Heart right ventricle (tissue), 16 donors: ENCODE results near the gene ESPL1. TPM values are rescaled to one million over a fixed set of nuclear protein-coding genes. Genes with fewer than 3 reads are reported as not detected.
"Not testable (repeated sequence)": the region's sequence is repeated elsewhere in the genome, so short reads cannot be mapped to it uniquely, and the experiment has no call there.

Source experiments
- ATAC-seq, 8 donors: fragments of 200-7000 bp; cut with Tn5 transposase; one replicate each; pipeline ENCODE4 v1.9.1; 2020; ENCODE audit warnings: mild to moderate bottlenecking in 8 of 8, moderate library complexity in 8 of 8, moderate number of reproducible peaks in 1 of 8
- DNase-seq, 2 donors: peaks; one replicate each; pipeline ENCODE4 v3.0.0-alpha.2; 2020
- H3K27ac ChIP-seq, 10 donors: fragments of 200-600 bp; sonication (generic) in 2 of 10; one replicate each; pipeline versions ENCODE4 v1.5.0 to v1.8.0; 2020 to 2022; ENCODE audit warnings: mild to moderate bottlenecking in 3 of 10
- H3K27me3 ChIP-seq, 7 donors: fragments of 200-600 bp; one replicate each; pipeline ENCODE4 v1.8.0; 2021 to 2022; ENCODE audit warnings: mild to moderate bottlenecking in 2 of 7
- H3K36me3 ChIP-seq, 9 donors: fragments of 200-600 bp; sonication (generic) in 1 of 9; one replicate each; pipeline versions ENCODE4 v1.5.0 to v1.8.0; 2020 to 2022; ENCODE audit warnings: mild to moderate bottlenecking in 2 of 9
- H3K4me1 ChIP-seq, 9 donors: fragments of 200-600 bp; sonication (generic) in 1 of 9; one replicate each; pipeline versions ENCODE4 v1.5.0 to v1.8.0; 2020 to 2022; ENCODE audit warnings: mild to moderate bottlenecking in 4 of 9
- H3K4me3 ChIP-seq, 10 donors: fragments of 200-600 bp; sonication (generic) in 2 of 10; one replicate each; pipeline versions ENCODE4 v1.5.0 to v1.8.0; 2020 to 2022; ENCODE audit warnings: mild to moderate bottlenecking in 7 of 10, moderate library complexity in 2 of 10
- H3K9me3 ChIP-seq, 11 donors: fragments of 200-600 bp in 10 of 11; sonication (generic) in 2 of 11; one replicate each; pipeline versions ENCODE4 v1.5.0 to v1.8.0; 2013 to 2022; ENCODE audit warnings: mild to moderate bottlenecking in 2 of 11, control low read depth in 1 of 11, moderate library complexity in 1 of 11
- CTCF ChIP-seq, 9 donors: fragments of 200-600 bp; sonication (generic) in 2 of 9; IDR thresholded peaks; one replicate each; pipeline versions ENCODE4 v1.5.0 to v1.8.0; 2021 to 2022; ENCODE audit warnings: antibody characterized with exemption in 9 of 9, mild to moderate bottlenecking in 5 of 9, moderate library complexity in 1 of 9
- WGBS, 2 donors: extraction: QIAGEN DNeasy Blood & Tissue Kit; methylation state at CpG; one replicate each; pipeline ENCODE4 v1.1.7; 2013; ENCODE audit warnings: inconsistent platforms in 1 of 2; 5-methylcytosine and 5-hydroxymethylcytosine counted together
- intact Hi-C, 10 donors: fragments of 100-400 bp; cut with DNase I; formaldehyde crosslinking; loops; one replicate each; pipeline versions ENCODE4 v1.11.1 to v1.14.2; 2022
- polyA plus RNA-seq, 2 donors: library from polyadenylated mRNA; stranded (reverse); fragments of 200-250 nt; gene quantifications; one replicate each; pipeline ENCODE4 v1.2.3, GENCODE V29; 2013
- total RNA-seq, 10 donors: library from RNA; stranded (reverse); fragmentation: NEBNext Ultra II Directional in 3 of 10; extraction: Animal tissue kit (Norgen Biotek cat#: 25700) in 3 of 10; gene quantifications; one replicate each; pipeline versions ENCODE4 v1.2.1 to v1.2.4, GENCODE V29; 2021 to 2023
- donor health status: Arrhythmogenic right ventricular cardiomyopathy.
- donor health status: ischemic (EF 13 %, LVEDD 7.1; RV severe dilation, severe dysfunction).
- donor health status: healthy with polysubstance abuse.
- donor health status: DM: no; HTN: yes; CAD: no.
- donor health status: DM: no; HTN: no; CAD: no.
- donor health status: ischemic (EF 25% LVEDD 6.9; RV normal size, moderate dysfunction).
- donor health status: ischemic (EF 25% LVEDD 5.7; RV mildly dilated, moderate dysfunction).
- donor health status: healthy.
- donor health status: DM: yes; HTN: yes; CAD: no.
- donor health status: Ischemic cardiomyopathy.
- donor health status: ischemic (EF 35%, LVEDD 5.7; RV mildly dilated, moderate dysfunction).
- donor health status: nonischemic (EF 11% LVEDD 7.7; RV severe dilation, severe dysfunction).
- donor health status: DM: yes; HTN: yes; CAD: no.
- donor health status: PGD.
- donor health status: ischemic (EF 29% LVEDD 5.4; RV normal size, mild dysfunction).
- donor health status: nonischemic (EF 23%, LVEDD 6.1; RV moderate dilation, normal function).

ESPL1 gene
- total and polyA plus RNA-seq, 12 donors: 0.04 to 3.1 (median 0.35) TPM

- WGBS, 2 donors: 47 to 50% methylated on average over 16 of the region's 16 CpGs
Observed at GRCh38 chr12:53328043-53328435, 59.9 kb downstream of the ESPL1 start.

GRCh38 chr12:53330671-53331070, 62.6 kb downstream of the ESPL1 start:
- peaks cover 0 to 7% (median 5%) of the 10 kb centered on the region in 9 donors for H3K4me1 ChIP-seq
- ATAC-seq (no peak), DNase-seq (no peak)
- no peak for TF ChIP-seq CTCF (IDR thresholded peaks at IDR 0.05)
- WGBS, 2 donors: 50 to 52% methylated on average over 5 of the region's 5 CpGs
- H3K9me3 ChIP-seq: no peaks in the 10 kb centered on the region
- H3K27me3 ChIP-seq: peaks cover 0 to 69% (median 19%) of the 10 kb centered on the region in 7 donors
- H3K27ac ChIP-seq: peak overlapping the region in 1 of 10 donors; percentile 15
- no peaks in the 10 kb centered on the region for H3K36me3 ChIP-seq
- intact Hi-C loops: no loop called here
- no peak overlapping the region for H3K4me3 ChIP-seq

More at GRCh38 chr12:53328043-53328435, 59.9 kb downstream of the ESPL1 start:
- ATAC-seq (no peak), DNase-seq (no peak)
- Histone ChIP-seq H3K9me3 (no peaks in the 10 kb centered on the region), H3K36me3 (no peaks in the 10 kb centered on the region), H3K4me1 (peaks cover 2 to 26% (median 18%) of the 10 kb centered on the region in 9 donors), H3K27ac (no peak overlapping the region), H3K27me3 (peaks cover 0 to 57% (median 5%) of the 10 kb centered on the region in 7 donors), H3K4me3 (no peak overlapping the region)
- TF ChIP-seq CTCF (IDR thresholded peaks at IDR 0.05): no peak
- intact Hi-C loops: loop anchor here in 2 of 10 donors (5.0 to 10.0 kb wide), 3 partner anchors 94 to 177 kb away; partner anchors contain the start of genes TARBP2 (in 2 of the 2), AMHR2 (in 1 of the 2) and NPFF (in 1 of the 2)

- H3K27ac ChIP-seq, H3K36me3 ChIP-seq, H3K9me3 ChIP-seq, intact Hi-C loops, ATAC-seq, H3K4me3 ChIP-seq, H3K4me1 ChIP-seq, DNase-seq: not testable (repeated sequence)
- H3K27me3 ChIP-seq: peaks cover 0 to 70% (median 27%) of the 10 kb centered on the region in 7 donors
Observed at GRCh38 chr12:53332339-53332738, 64.2 kb downstream of the ESPL1 start.

GRCh38 chr12:53332744-53333143, 64.6 kb downstream of the ESPL1 start:
- DNase-seq: no peak
- intact Hi-C loops: no loop called here
- TF ChIP-seq CTCF (IDR thresholded peaks at IDR 0.05): no peak
- H3K36me3 ChIP-seq: no peaks in the 10 kb centered on the region
- H3K4me1 ChIP-seq: peaks cover 0 to 5% (median 0%) of the 10 kb centered on the region in 9 donors
- H3K27ac ChIP-seq: no peak overlapping the region
- H3K9me3 ChIP-seq: no peaks in the 10 kb centered on the region
- H3K27me3 ChIP-seq: peaks cover 0 to 71% (median 27%) of the 10 kb centered on the region in 7 donors
- no peak overlapping the region for H3K4me3 ChIP-seq
- 44 to 52% methylated on average over 15 of the region's 15 CpGs for WGBS, 2 donors
- ATAC-seq: no peak

- intact Hi-C loops: no loop called here
- Histone ChIP-seq H3K36me3 (no peaks in the 10 kb centered on the region), H3K27me3 (peaks cover 0 to 71% (median 26%) of the 10 kb centered on the region in 7 donors)
Observed at GRCh38 chr12:53333289-53333688, 65.2 kb downstream of the ESPL1 start.

More at GRCh38 chr12:53333289-53333688, 65.2 kb downstream of the ESPL1 start:
- no peak for TF ChIP-seq CTCF (IDR thresholded peaks at IDR 0.05)
- Histone ChIP-seq H3K4me3 (no peak overlapping the region), H3K9me3 (no peaks in the 10 kb centered on the region), H3K4me1 (peaks cover 0 to 7% (median 3%) of the 10 kb centered on the region in 9 donors), H3K27ac (no peak overlapping the region)
- ATAC-seq (no peak), DNase-seq (no peak)
- 85 to 93% methylated on average over 4 of the region's 4 CpGs for WGBS, 2 donors
